NCI-H1105 (cell line): ENCODE data around the gene FBRSL1.
"Not testable (repeated sequence)": the region's sequence is repeated elsewhere in the genome, so short reads cannot be mapped to it uniquely, and the experiment has no call there.

Experiments
- DNase-seq: peaks from one replicate; lab custom pipeline; 2025; lab: John Stamatoyannopoulos, UW

Gene FBRSL1

DNA sequence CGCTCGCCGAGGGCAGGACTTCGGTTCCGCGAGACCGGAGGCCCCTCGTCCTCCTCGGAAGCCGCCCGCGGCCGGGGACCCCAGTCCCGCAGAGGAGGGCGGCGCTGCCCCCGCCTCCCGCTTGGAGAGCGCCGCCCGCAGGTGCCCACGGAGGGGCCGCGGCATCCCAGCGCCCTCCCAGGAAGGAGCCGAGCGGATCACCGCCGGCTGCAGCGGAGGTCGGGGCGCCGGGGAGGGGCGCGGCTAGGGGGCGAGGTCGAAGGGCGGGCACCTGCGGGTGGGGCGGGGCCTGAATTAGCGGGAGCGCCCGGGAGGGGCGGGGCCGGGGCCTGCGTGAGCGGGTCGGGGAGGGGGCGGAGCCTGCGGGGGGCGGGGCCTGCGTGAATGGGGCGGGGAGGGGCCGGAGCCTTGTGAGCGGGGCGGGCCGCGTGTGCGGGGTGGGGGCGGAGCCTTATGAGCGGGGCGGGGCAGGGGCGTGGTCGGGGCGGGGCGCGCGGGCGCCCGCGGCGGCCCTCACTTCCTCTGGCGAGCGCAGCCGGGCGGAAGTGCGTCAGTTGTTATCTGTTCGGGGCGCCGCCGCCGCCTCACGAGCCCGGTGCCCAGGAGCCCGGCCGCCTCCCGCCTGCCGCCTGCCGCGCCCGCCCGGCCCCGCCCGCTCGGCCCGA is at the start of gene FBRSL1:
Gene FBRSL1 (plus strand): TSS at position 550 of the 665 bp plus-strand sequence.
- peak; percentile 88 for DNase-seq

DNA sequence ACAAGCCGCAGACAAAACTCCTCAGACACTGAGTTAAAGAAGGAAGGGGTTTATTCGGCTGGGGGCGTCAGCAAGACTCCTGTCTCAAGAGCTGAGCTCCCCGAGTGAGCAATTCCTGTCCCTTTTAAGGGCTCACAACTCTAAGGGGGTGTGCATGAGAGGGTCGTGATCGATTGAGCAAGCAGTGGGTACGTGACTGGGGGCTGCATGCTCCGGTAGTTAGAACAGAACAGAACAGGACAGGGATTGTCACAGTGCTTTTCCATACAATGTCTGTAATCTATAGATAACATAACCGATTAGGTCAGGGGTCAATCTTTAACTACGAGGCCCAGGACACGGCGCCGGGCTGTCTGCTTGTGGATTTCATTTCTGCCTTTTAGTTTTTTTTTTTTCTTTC is 49.5 kb upstream of the FBRSL1 start:
- DNase-seq, result not testable (repeated sequence)

DNA sequence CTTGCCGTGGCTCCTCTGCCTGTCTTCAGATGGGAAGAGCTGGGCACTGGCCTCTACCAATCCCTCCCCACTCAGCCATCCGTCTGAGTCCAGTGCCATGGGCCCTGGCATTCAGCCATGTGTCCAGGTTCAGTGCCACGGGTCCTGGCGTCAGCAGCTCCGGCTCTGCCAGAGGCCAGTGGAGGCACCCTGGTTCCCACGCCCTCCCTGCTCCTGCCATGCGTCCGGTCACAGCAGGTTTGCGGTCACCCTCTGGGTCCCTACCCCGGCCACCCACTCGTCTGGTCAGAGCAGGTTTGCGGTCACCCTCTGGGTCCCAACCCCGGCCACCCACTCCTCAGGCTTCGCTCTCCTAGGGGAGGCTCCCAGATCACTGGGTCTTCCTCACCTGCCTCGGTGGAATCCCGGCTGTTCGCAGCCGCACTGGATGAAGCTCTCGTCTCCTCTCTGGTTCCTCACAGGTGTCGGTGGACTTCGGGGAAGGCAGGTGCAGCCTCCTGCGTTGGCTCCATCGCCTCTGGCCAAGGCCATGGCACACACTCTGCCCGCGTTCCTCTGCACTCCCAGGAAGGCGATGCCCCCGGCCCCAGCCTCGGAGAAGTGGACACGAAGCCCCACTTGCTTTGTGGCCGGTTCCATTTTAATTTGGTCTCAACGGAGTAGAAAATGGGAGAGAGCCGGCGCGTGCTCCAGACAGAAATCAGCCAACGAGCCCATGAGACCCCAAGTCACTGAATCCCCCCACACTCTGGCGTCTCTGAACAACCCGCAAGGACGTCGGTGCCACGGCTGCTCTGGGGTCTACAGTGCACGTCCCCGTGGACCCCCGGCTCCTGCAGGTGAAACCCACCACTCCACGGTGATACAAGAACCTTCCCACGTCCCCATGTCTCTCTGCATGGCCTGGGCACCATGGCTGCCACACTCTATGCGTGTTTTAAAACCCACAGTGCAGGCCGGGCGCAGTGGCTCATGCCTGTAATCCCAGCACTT is 47.8 kb upstream of the FBRSL1 start:
- no peak for DNase-seq

DNA sequence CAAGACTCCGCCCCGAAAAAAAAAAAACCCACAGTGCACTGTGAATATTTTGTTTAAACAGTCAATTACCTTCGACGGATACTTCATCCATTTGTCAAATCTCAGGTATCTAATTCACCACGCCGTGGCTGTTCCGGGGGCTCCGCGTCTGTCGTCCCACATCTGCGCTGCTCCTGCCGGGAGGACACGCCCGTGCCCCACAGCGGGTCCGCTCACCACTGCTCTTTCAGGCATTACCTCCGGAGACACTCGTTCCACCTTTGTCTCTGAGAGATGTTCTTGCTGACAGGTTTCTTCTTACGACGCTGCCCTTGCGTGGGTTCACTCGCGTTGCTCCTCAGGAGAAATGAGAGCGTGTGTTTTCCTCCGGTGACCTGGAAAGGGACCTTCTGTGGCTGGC is 46.9 kb upstream of the FBRSL1 start:
- no peak for DNase-seq

DNA sequence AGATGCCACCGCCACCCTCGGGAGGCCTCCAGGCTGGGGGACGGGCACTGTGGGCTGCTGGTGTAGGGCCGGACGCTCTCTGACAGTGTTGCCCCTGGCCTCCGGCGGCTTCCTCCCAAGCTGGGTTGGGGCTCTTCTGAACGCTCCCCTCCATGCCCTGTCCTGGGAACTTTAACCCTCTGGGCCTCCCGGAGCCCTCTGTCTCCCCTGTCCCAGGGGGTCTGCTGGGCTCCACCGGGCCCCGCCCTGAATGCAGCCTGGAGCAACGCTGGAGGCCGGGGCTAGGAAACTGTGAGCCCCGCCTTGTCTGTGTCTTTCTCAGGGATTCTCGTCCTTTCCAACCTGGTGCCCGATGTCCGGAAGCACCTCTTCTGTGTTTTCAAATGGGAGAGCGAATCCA is 45.7 kb upstream of the FBRSL1 start:
- DNase-seq, result no peak

DNA sequence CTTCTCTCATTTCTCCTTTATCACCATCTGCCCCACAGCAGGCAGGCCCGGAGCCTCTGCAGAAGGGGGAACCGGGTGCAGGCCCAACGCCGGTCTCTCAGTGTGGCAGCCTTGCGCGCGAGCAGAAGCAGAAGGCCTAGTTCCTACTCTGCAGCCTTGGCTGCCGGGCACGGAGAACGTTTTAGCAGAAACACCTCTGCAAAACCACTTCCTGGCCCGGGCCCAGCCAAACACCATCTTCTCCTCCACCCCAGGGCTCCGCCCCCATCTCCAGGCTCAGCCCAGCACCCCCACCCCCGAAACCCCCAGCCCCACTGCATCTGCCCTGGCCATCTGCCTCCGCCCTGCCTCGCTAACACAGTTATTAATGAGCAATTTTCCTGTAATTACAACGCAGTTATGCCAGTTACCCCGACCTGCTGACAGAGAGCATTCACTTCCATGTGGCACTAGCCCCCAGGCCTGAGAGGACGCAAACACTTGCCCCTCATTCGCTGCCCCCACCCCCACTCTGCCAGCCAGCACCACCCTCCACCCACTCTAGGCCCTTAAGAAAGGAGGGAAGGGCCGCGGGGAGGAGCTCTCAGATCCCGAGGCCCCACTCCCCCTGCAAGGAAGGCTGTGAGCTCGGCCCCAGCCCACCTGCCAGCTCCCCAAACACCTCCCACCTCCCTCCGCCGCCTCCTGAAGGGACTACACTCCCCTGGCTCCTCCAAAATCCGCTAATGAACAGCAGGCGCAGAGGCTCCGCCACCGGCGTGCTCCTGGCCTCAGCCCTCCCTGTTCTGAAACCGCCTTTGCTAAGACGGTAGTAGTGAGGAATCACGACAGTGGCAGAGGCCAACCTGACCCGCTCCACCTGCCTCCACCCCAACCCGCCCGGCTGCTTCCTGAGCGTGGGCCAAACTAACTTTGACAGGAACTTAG is 44.7 kb upstream of the FBRSL1 start:
- no peak for DNase-seq

DNA sequence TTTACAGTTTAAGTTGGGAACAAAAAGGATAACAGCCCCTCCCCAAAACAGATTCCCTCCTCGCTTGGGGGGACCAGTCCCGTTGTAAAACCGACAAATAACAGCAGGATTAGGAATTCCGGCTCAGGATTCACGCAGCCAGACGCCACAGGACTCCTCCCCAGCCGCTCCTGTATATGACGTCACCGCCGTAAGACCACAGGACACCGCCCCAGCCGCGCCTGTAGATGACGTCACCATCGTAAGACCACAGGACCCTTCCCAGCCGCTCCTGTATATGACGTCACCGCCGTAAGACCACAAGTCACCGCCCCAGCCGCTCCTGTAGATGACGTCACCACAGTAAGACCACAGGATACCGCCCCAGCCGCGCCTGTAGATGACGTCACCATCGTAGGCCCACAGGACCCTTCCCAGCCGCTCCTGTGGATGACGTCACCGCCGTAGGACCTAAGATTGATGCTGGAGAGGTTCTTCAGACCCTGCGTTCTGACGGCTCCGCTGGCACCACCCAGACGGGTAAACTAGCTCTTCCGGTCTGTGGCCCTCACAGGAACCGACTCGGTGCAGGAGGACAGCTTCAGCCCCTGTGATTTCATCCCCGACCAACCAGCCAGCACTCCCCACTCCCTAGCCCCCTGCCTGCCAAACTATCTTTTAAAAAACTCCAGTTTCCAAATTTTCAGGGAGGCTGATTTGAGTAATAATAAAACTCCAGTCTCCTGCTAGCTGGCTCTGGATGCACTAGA is 43.9 kb upstream of the FBRSL1 start:
- DNase-seq, result peak; percentile 93

DNA sequence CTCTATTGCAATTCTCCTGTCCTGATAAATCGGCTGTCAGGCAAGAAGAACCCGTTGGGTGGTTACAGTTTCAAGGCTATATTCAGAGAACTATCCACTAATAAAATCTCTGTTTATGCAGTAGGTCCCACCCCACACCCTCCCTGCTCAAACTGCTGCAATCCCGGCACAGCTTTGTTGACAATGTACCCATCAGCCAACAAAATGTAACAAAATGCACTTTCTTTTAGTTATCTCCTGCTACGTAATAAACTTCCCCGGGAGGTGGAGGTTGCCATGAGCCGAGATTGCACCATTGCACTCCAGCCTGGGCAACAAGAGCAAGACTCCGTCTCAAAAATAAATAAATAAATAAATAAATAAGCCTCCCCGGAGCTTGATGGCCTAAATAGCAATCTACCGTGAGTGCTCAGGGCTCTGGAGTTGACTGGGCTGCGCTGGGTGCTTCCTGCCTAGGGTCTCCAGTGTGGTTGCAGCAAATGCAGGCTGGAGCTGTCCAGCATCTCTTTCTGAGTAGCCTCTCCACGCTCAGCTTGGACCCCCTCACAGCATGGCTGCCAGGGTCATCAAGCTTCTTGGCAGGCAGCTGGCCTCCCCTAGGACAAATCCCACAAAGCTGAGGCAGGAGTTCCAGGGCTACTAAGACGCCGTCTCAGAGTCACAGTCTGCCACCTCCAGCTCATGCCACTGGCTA is 43.2 kb upstream of the FBRSL1 start:
- no peak for DNase-seq

DNA sequence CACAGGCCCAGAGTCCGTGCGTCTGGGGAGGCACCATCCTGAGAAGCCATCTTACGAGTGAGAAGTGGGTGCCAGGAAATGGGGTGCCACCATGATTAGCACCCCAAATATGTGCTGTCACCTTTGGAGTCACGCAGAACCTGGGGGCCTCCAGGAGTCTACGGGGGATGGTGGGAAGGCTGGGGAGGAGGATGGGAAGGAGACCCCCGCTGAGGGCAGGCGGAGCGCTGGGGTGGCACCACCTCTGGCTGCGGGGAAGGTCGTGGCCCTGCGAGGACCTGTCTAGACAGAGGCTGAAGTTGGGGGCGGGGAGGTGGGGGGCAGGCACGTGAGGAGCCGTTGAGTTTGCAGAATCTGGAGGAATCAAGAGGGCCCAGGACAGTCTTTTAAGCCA is 42.6 kb upstream of the FBRSL1 start:
- DNase-seq, result no peak

DNA sequence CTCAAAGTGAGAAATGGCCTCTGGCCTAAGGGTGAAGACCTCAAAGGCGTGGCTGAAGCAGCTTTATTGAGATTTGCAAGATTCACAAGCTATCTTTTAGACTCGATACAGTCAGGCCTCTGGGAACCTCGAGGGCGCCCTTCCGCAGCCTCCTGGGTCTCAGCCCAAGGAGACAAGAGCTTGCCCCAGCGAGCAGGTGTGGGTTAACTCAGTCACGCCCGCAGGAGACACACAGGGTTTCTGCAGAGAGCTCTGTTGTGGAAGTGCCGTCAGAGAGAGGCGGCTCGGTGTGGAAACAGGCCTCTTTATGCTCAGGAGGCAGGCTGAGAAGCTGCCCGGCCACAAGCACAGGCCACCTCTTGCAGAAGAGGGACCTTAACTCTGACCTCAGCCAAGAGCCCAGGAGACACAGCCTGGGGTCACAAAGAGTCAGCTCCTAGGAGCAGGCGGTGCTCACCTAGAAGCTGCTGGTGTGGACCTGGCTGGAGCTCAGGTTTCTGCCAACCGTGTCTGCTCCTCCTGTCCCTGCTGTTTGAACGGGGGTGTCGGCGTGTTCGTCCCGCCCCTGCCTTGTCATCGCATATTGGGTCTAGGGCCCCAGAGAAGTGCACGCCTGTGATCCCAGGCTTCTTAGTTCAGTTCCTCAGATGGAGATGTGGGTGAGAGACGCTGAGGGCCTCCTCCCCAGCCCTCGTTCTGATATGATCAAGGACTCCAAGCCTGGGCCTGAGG is 42.1 kb upstream of the FBRSL1 start:
- no peak for DNase-seq

DNA sequence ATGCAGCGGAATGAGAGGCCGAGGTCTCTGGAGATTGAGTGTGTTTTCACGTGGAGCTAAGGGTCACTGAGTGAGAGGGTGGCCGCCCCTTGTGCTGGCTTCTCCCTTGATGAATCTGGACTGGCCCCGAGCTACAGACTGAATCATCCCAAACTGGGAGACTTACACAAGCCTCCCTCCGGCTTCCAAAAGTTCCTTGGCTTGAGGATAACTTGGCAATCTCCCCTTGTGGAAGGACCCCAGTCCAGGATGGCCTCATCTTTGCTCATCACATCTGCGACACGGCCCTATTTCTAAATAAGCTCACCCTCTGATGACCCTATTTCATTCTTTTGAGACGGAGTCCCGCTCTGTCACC is 41.5 kb upstream of the FBRSL1 start:
- DNase-seq, result no peak

DNA sequence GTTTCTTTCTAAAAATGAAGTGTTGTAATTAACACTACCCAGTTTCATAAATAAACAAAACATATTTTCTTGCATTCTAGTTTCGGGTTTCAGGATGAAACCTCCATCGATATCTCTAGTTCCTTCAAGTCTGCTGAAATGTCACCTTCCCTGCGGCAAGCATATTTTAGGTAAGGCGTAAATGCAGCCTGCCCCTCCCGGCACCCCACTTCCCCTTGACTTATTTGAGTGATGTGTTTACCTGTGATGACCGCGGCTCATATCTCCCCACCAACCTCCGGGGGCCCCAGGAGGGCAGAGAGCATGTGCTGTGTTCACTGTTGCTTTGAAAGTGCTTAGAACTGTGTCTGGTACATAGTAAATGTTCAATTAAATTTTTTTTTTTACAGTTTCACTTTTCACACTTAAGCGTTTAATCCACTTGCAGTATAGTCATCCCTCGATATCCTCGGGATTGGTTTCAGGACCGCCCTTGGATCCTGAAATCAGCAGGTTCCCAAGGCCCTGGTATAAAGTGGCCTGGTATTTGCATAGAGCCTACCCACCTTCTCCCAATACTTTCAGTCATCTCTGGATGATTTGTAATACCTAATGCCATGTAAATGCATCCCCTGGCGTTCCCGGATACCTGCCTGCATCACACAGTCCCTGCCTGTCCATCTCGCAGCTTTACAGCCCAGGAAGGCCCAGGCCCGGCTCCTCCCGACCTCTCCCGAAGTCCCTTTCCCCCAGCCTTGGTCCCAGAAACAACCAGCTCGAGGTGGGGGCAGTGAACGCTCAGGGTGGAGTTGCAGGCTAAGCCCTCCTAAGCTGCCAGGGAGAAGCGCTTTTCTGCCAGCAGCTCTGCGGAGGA is 40.2 kb upstream of the FBRSL1 start:
- no peak for DNase-seq

DNA sequence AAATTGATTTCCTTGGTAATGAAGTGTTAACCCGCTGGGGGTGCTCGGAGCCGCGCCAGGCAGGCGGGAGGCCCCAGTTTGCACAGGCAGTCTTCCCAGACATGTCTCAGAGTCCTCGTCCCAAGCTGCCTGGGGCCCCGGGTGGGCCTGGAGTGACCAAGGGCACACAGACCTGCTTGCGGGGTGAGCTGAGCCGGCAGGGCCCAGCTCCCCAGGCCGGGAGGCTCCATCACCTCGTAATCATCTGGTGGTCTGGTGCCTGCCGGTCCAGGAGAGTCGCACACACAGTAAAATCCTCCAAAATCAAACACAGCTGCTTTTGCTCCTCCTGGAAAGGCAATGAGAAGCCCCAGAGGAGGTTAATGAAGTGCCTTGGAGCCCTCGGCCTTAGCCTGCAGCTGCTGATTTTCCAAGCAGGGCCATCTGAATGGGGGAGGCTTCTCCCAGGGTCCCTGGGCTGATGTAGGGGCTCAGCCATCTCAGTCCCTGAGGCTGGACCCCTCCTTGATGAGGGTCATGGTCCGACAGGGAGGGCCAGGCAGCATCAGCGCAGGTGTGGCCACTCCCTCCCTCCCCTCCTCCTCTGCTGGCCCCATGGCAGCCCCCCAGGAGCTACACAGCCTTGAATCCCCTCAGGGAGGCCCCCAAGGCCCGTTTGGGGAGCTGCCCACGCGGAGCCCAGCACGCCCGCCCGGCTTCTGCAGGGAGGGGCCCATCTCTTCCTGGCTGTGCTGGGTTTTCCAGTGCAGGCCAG is 39.4 kb upstream of the FBRSL1 start:
- no peak for DNase-seq

DNA sequence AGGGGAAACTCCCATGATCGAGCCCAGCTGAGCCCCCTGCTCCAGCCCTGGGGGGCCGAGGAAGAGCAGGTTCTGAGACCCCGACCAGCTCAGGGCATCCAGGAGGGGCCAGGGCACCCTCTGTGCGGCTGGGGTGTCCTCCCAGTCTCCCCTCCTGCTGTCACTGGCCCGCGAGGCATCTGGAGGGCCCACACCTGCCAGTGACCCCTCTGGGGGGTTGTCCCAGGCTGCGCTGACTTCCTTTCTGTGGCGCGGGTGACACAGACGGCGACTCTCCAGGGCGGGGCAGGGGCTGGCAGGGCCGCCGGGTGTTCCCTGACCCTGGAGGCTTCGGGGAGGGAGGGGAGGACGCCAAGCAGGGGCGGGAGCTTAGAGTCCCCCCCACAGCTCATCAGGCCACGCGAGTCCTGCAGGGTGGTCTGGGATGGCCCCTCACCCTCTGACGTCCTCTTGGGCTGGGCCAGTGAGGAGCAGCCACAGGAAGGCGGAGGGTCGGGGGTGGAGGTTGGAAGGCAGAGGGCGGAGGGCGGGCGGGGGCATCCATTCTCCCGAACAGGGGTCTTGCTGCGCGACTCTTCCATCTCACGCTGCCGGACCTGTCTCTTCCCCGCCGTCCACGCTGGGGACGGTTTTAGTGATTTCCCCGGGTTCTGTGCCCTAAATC is 38.6 kb upstream of the FBRSL1 start:
- DNase-seq, result no peak

DNA sequence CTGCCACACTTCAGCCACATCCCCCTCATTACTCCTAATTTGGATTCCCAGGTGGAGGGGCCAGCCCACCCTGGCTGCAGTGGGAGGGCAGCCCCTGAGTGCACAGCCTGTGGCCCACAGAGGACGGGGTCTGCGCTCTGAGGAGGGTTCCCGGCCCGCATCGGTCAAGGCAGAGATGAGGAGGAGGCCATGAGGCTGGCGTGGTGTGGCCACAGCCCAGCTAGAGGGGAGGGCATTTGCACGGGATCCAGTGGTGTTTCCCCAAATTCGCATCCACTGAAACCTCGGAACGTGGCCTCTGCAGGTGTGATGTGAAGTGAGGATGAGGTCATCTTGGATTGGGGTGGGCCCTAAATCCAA is 38.1 kb upstream of the FBRSL1 start:
- no peak for DNase-seq

DNA sequence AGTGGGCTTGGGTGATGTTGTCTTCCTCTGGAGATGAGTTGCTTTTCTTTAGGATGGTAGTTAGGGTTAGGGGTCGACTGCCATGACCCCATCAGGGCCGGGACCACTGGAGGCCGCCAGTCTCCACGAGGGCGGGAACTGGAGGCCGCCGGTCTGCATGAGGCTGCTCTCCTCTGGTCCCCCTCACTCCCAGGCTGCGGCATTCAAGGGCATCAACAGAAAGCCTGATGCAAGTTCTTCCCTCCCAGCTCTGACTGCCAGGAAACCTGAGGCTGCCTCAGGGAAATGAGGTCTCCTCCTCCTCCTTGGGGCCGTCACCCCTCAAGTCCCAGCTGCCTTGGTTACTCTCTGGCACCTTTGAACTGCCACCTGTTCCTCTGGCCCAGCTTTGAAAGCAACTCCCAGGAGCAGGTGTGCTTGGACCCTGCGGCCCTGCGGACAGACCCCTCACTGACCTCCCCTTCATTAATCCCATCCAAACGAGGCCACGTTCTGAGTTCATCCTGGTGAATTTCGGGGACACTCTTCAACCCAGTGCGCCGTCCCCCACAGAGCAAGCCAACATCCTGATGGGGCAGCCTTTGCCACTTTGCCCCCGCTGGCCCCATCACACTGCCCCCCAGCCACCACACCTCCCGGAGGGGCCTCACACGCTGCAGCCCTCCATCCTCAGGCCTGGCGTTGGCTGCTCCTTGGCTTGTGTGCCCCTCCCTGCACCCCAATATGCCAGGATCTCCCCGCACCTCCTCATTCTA is 37.2 kb upstream of the FBRSL1 start:
- no peak for DNase-seq
